SH-SY5Y (cell line): Measurements from ENCODE around the gene STRN.

Experiments used
- GATA2 ChIP-seq: IDR thresholded peaks from 2 replicates; pipeline ENCODE4 v1.6.1; 2011; ENCODE audit warnings: mild to moderate bottlenecking, low read depth, low read length
- GATA3 ChIP-seq: IDR thresholded peaks from 2 replicates; pipeline ENCODE4 v1.6.1; 2011; ENCODE audit warnings: low read depth, mild to moderate bottlenecking, low read length, moderate library complexity

Gene STRN

GRCh38 chr2:36966370-36967235, at the start of gene STRN:
STRN (minus strand) TSS chr2:36966536; CDS start chr2:36966463, 73 bp downstream.
- TF ChIP-seq GATA2, result no peak
- TF ChIP-seq GATA3, result no peak

DNA sequence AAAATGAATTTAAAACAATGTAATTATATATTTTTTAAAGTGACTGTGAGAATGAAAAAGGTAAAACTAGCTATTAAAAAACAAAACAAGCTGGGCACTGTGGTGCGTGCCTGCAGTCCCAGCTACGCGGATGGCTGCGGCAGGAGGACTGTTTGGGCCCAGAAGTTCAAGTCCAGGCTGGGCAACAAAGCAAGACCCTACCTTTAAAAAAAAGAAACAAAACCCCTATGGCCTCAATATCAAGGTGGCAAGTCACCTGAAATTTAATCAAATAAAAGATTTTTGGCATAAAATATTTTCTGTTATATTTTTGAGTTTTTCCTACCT, 46.9 kb upstream of the STRN start:
- no peak for TF ChIP-seq GATA3
- no peak for TF ChIP-seq GATA2

DNA sequence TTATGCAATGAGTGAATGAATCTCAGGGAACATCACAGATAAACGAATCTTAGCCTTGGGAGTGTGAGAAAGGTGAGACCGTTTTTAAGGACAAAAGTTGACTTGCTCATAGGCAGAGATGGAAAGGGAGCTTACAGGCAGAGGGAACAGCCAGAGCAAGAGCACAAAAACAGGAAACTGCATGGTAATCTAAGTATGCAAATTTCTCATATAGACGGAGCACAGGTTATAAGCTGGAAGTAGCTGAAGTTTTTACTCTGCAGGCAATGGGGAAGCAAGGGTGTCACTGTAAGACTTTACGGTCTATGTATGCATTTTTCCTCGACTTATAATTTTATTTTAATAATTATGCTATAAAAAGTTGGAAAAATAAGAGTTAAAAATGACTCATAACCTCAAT, 44.8 kb upstream of the STRN start:
- no peak for TF ChIP-seq GATA3
- no peak for TF ChIP-seq GATA2

GRCh38 chr2:37005118-37005868, 39.0 kb upstream of the STRN start:
- TF ChIP-seq GATA2 (no peak), GATA3 (no peak)

DNA sequence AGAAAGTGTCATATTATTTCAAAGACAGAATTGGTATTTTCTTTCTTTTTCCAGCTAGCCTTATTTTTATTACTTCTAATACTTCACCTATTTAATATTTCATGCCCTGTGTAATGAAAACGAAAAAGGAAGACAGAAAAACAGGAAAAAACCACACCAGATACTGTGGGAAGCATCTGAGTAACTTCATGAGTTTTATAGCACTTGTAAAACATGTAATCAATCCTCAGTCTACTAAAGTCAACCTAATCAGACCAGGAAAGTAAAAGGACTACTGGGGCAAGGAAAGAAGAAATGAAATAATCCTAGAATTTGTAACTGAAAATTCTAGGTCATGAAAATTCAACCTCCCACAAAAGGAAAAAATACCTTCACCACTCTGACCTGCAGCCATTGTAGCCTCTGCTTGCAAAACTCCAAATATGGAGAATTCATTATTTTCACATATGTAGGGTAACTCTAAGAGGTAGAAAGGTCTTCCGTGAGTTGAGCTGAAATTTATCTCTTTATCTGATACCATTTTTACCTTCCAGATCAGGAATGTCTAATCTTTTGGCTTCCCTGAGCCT, 34.7 kb upstream of the STRN start:
- TF ChIP-seq GATA3, result no peak
- TF ChIP-seq GATA2, result no peak

DNA sequence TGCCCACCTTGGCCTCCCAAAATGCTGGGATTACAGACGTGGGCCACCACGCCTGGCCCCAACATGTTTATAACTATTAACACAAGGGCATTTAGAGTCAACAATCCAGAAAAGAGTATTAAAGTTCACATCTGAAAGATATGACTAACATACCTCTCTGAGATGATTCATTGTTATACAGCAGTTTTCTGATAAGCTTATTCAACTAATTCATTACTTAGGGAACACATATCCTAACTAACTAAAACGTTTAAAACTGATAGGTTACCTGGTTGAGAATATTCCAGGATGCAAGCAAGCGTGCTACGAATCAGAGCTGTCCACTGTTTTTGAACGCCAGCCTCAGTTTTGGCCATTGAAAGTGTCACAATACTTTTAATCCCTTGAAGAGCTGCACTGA, 34.0 kb upstream of the STRN start:
- TF ChIP-seq GATA2 (no peak), GATA3 (no peak)

- TF ChIP-seq GATA2 (no peak), GATA3 (no peak)
These were observed 27.7 kb upstream of the STRN start for GRCh38 chr2:36993841-36994620.

DNA sequence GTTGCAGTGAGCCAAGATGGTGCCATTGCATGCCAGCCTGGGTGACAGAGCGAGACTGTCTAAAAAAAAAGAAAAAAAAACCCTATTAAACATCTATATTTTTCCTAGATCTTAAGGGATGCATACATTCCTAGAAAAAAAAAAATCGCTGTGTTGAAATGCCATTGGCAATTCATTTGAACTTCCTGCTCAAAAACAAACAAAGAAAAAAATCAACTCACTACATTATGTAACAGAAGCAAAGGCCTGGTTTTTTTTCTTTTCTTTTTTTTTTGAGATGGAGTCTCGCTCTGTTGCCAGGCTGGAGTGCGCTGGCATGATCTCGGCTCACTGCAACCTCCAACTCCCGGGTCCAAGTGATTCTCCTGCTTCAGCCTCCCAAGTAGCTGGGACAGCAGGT, 21.7 kb upstream of the STRN start:
- no peak for TF ChIP-seq GATA3
- no peak for TF ChIP-seq GATA2

DNA sequence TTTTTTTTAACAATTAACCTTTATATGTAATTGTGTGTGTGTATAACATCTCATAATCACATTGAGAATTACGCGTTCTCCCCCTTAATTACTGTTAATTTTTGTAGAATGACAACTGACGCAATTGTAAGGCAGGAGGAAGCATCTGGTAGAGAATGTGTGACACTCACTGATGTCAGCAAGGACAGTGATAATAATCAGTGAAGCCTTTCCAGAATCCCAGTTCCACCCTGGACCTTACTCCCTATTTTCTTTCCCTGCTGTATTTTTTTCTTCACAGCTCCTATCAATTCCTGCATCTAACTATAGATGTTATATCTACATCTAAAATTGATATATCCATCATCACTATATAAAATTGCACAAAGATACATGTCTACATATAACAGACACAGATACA, 16.1 kb upstream of the STRN start:
- TF ChIP-seq GATA3 (peak; percentile 66), GATA2 (peak; percentile 75)

DNA sequence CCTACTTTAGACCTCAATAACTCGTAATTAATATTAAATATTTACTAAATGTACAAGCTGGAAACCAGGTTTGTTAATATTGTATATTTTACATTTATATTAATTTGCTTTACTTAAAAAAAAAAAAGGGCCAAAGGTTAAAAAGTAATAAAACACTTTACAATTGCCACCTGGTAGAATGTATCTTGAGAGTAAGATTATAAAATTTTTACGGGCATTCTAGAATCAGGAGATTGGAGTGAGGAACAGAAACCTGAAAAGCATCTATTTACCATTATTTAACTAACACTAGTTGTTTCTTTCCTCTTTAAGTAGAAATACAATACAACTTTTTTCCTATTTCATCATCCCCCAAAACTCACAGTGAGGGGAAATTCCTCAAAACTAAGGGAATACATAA, 15.6 kb upstream of the STRN start:
- TF ChIP-seq GATA3, result no peak
- no peak for TF ChIP-seq GATA2

DNA sequence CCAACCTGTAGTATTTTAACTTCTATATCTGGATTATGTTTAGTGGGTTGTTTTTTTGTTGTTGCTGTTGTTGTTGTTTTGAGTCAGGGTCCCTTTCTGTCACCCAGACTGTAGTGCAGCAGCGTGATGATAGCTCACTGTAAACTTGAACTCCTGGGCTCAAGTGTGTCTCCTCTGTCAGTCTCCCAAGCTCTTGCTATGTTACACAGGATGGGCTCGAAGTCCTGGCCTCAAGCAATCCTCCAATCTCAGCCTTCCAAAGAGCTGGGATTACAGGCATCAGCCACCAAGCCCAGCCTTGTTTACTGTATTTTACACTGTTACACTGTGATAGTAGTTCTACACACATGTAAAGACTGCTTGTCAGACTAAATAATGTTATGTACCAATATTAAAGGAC, 9.7 kb upstream of the STRN start:
- TF ChIP-seq GATA2 (no peak), GATA3 (no peak)

- TF ChIP-seq GATA2, result no peak
- no peak for TF ChIP-seq GATA3
These were observed 9.0 kb upstream of the STRN start for GRCh38 chr2:36975306-36975705.

DNA sequence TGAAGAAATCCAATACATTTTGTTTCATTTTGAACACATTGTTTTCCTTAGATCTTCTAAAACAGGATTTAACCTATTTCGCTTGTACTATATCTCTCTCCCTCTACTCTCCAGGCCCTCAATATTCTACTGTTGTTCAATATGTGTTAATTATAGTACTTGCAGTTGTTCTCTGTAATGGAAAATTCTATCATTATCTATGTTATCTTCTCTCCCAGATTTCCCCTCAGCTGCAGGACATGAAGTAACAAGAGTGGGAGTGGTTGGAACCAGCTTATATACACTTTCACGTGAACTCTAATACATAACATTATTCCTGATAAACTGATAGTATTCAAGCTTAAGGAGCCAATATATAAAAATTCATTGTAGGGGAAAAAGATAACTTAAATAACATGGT, 7.0 kb upstream of the STRN start:
- TF ChIP-seq GATA2 (no peak), GATA3 (no peak)

- TF ChIP-seq GATA3 (no peak), GATA2 (no peak)
These were observed 5.7 kb upstream of the STRN start for GRCh38 chr2:36971990-36972389.

- TF ChIP-seq GATA3 (no peak), GATA2 (no peak)
These were observed 1.0 kb upstream of the STRN start for GRCh38 chr2:36967236-36967876.
